Peyer's patch (tissue), 4 donors: ENCODE data around the gene PDE4D. TPM values are rescaled to one million over a fixed set of nuclear protein-coding genes. Genes with fewer than 3 reads are reported as not detected.

ENCODE experiments used
- DNase-seq, 3 donors: peaks; one replicate each; pipeline ENCODE4 v3.0.0-alpha.2; 2017 to 2019
- H3K27ac ChIP-seq, 4 donors: fragments of 200-600 bp; sonication (generic); one replicate each; pipeline ENCODE4 v1.5.1; 2016 to 2019
- H3K27me3 ChIP-seq, 2 donors: fragments of 200-600 bp; sonication (generic); one replicate each; pipeline ENCODE4 v1.5.1; 2019
- H3K36me3 ChIP-seq, 3 donors: fragments of 200-600 bp; sonication (generic); one replicate each; pipeline ENCODE4 v1.5.1; 2016 to 2019
- H3K4me1 ChIP-seq, 4 donors: fragments of 200-600 bp; sonication (generic); one replicate each; pipeline ENCODE4 v1.5.1; 2016 to 2019
- H3K4me3 ChIP-seq, 4 donors: fragments of 200-600 bp; sonication (generic); 1 replicate in 3 of 4; 2 replicates in 1 of 4; pipeline ENCODE4 v1.5.1; 2016 to 2019; ENCODE audit warnings: mild to moderate bottlenecking in 1 of 4
- H3K9me3 ChIP-seq, 4 donors: fragments of 200-600 bp; sonication (generic); one replicate each; pipeline ENCODE4 v1.5.1; 2016 to 2019; ENCODE audit warnings: mild to moderate bottlenecking in 1 of 4
- CTCF ChIP-seq, 6 experiments: fragments of 450-650 bp in 4 of 6; fragments of 200-600 bp in 2 of 6; sonication (generic) in 1 of 6; IDR thresholded peaks; one replicate each; pipeline ENCODE4 v1.5.1; 2017 to 2019; ENCODE audit warnings: antibody characterized with exemption in 6 of 6, mild to moderate bottlenecking in 3 of 6, moderate library complexity in 1 of 6
- POLR2A ChIP-seq, 2 donors: fragments of 450-650 bp; IDR thresholded peaks; one replicate each; pipeline ENCODE4 v1.5.1; 2017; ENCODE audit warnings: antibody characterized with exemption in 2 of 2, mild to moderate bottlenecking in 2 of 2, moderate library complexity in 2 of 2
- total RNA-seq, 4 donors: library from RNA; depleted of rRNA; stranded (reverse); fragments of >200 nt; gene quantifications; one replicate each; pipeline ENCODE4 v1.1.0, GENCODE V29; 2016

PDE4D gene
- total RNA-seq, 4 donors from 2014 or later: 19.8 to 89.1 (median 43.9) TPM

- Histone ChIP-seq H3K27me3 (no peaks in the 10 kb centered on the region), H3K27ac (no peak overlapping the region), H3K4me3 (no peak overlapping the region), H3K36me3 (no peaks in the 10 kb centered on the region), H3K9me3 (no peaks in the 10 kb centered on the region), H3K4me1 (peaks cover 0 to 21% (median 0%) of the 10 kb centered on the region in 4 donors)
- DNase-seq: no peak
- TF ChIP-seq CTCF (IDR thresholded peaks at IDR 0.05) (no peak), POLR2A (IDR thresholded peaks at IDR 0.05) (no peak)
Observed at GRCh38 chr5:59547731-59548130, 345.8 kb downstream of the PDE4D start.

DNA sequence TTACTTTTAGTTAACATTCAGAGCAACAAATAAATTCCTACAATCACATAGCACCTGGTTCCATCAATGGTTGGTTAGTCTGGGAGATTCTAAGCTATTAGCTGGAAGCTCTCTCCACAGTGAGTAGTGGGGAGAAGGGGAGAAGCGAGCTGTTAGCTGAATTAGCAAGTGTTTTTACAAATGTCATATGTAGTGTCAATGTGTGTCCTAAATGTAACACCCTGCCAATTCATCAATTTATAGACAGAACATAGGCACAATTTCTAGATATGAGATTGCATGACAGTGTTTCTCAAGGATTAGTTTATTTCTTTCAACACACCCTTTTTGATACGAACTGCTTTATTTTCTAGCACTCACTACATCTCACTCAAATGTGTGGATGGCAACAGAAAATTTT lies 349.0 kb downstream of the PDE4D start:
- H3K4me1 ChIP-seq: peaks cover 0 to 25% (median 0%) of the 10 kb centered on the region in 4 donors
- H3K4me3 ChIP-seq: no peak overlapping the region
- no peak for DNase-seq
- no peaks in the 10 kb centered on the region for H3K36me3 ChIP-seq
- H3K27ac ChIP-seq: peak overlapping the region in 1 of 4 donors; percentile 39
- TF ChIP-seq CTCF (IDR thresholded peaks at IDR 0.05) (no peak), POLR2A (IDR thresholded peaks at IDR 0.05) (no peak)
- no peaks in the 10 kb centered on the region for H3K27me3 ChIP-seq
- H3K9me3 ChIP-seq: no peaks in the 10 kb centered on the region

DNA sequence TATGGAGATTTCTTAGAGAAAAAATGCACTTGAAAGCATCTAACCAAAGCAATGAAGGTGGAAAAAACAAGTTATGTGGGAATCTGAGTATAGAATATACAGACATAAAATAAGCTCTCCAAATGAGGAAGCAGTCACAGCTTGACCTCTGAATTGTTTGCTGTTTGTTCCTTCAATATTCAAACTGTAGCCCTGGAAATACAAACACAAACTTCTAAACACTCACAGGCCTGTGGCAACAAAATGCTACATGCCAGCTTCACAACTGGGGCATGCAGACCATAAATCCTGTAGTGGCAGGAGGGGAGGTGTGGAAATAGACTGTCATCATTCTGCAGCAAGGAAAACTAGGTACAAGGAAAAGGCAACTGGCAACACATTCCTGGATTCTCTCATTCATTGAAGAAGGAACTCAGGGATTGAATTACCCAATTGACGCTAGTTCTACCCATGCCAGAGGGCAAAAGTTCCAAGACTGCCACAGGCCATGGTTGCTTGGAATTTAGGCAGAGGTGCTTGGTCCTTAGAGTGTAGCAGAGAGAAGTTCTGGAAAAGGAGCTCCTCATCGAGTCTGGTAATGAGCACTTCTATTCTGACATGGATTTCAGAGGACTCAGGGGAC lies 349.6 kb downstream of the PDE4D start:
- Histone ChIP-seq H3K36me3 (no peaks in the 10 kb centered on the region), H3K27ac (peak overlapping the region in 2 of 4 donors; percentile 6 to 39), H3K27me3 (no peaks in the 10 kb centered on the region), H3K4me3 (no peak overlapping the region), H3K4me1 (peaks cover 0 to 25% (median 0%) of the 10 kb centered on the region in 4 donors), H3K9me3 (no peaks in the 10 kb centered on the region)
- no peak for TF ChIP-seq POLR2A (IDR thresholded peaks at IDR 0.05)
- no peak for TF ChIP-seq CTCF (IDR thresholded peaks at IDR 0.05)
- DNase-seq: no peak

DNA sequence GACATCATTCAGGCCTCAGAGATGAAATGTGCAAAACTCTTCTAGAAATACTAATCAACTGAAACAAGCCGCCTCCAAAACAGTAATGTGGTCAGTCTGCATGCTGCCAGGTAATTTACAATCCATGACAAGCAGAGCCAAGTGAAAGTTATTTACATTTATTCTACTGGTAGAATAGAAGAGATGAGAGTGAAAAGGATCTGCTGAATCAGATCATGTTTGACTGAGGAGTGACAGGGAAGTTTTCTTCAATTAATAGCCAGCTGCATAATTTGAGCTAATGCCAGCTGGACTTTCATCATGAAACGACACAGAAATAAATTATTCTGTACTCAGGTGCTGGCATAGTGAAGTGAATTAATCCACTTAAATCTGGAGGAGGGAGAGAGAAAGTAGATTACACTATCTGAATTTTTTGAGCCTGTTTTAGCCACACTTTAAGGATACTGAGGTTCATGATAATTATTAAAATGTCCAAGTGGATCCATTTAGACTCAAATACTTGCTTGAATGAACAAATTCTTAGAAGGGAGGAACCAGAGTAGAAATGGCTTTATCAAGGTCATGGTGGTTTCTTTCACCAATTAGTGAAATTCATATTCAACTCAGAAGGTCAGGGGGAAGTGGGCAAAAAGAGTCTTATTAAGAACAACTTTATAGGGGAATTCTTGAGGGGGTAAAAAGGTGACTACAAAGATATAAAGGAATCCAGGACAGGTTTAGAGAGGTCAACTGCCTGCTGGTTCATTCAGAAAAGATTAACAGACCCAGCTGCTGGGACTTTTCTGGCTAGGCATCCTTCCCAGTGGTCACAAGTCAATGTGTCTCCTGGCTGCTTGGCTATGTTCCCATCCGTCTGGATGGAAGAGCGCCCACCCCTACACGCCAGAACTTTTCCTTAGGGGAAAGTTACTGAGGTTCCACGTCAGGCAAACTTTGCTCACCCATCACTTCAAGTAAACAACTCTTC lies 350.4 kb downstream of the PDE4D start:
- no peak for DNase-seq
- no peaks in the 10 kb centered on the region for H3K36me3 ChIP-seq
- H3K27me3 ChIP-seq: no peaks in the 10 kb centered on the region
- no peak for TF ChIP-seq POLR2A (IDR thresholded peaks at IDR 0.05)
- no peak for TF ChIP-seq CTCF (IDR thresholded peaks at IDR 0.05)
- no peaks in the 10 kb centered on the region for H3K9me3 ChIP-seq
- H3K27ac ChIP-seq: peak overlapping the region in 2 of 4 donors; percentile 6 to 39
- peaks cover 0 to 25% (median 0%) of the 10 kb centered on the region in 4 donors for H3K4me1 ChIP-seq
- no peak overlapping the region for H3K4me3 ChIP-seq

DNA sequence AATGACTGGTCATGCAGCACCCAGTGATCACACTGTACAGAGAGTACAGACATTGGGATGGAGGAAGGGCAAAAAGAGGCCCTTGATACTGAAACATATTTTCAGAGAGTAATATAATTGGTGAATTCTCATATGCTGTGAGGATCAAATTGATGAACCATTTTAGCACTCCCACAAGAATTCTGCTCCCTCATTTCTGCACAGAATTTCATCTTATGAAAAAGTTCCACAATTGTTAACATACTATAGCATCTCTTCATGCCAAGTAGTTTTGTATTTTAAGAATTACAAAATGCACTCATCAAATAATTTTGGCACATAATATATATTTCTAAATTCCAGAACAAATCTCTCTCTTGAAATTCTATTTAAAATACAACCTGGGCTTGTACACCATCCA lies 351.2 kb downstream of the PDE4D start:
- no peaks in the 10 kb centered on the region for H3K36me3 ChIP-seq
- no peak for TF ChIP-seq CTCF (IDR thresholded peaks at IDR 0.05)
- no peak for TF ChIP-seq POLR2A (IDR thresholded peaks at IDR 0.05)
- no peak overlapping the region for H3K4me3 ChIP-seq
- no peak overlapping the region for H3K27ac ChIP-seq
- peaks cover 0 to 25% (median 0%) of the 10 kb centered on the region in 4 donors for H3K4me1 ChIP-seq
- H3K27me3 ChIP-seq: no peaks in the 10 kb centered on the region
- no peak for DNase-seq
- H3K9me3 ChIP-seq: no peaks in the 10 kb centered on the region
